ENCODE measurements around the gene KTI12. TPM values are rescaled to one million over a fixed set of nuclear protein-coding genes. Genes with fewer than 3 reads are reported as not detected.
A peak's percentile ranks its signal among the peaks of the same experiment; 100 is the strongest.

KTI12 gene
- total and polyA plus RNA-seq, 2 experiments from 2014 or later: 8.3 to 10.7 TPM

DNA sequence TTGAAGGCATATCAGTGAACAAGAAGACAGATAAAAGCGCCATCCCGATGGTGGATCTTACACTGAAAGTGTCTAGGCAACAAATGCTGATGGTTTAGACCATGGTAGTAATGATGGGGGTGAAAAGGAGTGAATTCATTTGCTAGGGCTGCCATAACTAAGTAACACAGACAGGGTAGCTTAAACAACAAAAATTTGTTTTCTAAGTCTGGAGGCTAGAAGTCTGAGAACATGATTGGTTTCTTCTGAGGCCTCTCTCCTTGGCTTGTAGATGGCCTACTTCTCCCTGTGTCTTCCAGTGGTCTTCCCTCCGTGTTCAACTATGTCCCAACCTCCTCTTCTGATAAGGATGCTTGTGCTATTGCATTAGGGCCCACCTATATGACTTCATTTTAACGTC lies 29.7 kb downstream of the KTI12 start:
- Histone ChIP-seq H3K36me3 (ENCODE audit: low read depth) (no peaks in the 10 kb centered on the region), H2AFZ (no peak overlapping the region), H3K4me1 (ENCODE audit: insufficient read depth) (peaks cover 24% of the 10 kb centered on the region), H4K20me1 (ENCODE audit: insufficient read depth) (no peaks in the 10 kb centered on the region), H3K4me3 (no peak overlapping the region), H3K27ac (no peak overlapping the region), H3K9me2 (ENCODE audit: insufficient read depth) (no peaks in the 10 kb centered on the region), H3K9ac (no peak overlapping the region), H3K9me3 (ENCODE audit: low read depth) (no peaks in the 10 kb centered on the region), H3F3A (ENCODE audit: insufficient read depth) (peaks cover 20% of the 10 kb centered on the region), H3K27me3 (replicated peaks; ENCODE audit: insufficient read depth) (no peaks in the 10 kb centered on the region), H3K79me2 (ENCODE audit: insufficient read depth) (no peaks in the 10 kb centered on the region), H3K4me2 (ENCODE audit: unreplicated experiment) (no peak overlapping the region)
- TF ChIP-seq EZH2phosphoT487 (IDR thresholded peaks at IDR 0.05; ENCODE audit: insufficient read depth, low read depth): no peak
- no peak for TF ChIP-seq EZH2 (IDR thresholded peaks at IDR 0.05; ENCODE audit: insufficient read depth, poor library complexity, severe bottlenecking)
- DNase-seq: no peak
- in situ Hi-C loops (cut with MboI): no loop called here
- 57 to 58% methylated on average over 4 of the region's 4 CpGs for WGBS, 2 experiments (ENCODE audit: low coverage in 1 of 2, low lambda C conversion rate in 2 of 2, missing lambda C conversion rate in 2 of 2)

DNA sequence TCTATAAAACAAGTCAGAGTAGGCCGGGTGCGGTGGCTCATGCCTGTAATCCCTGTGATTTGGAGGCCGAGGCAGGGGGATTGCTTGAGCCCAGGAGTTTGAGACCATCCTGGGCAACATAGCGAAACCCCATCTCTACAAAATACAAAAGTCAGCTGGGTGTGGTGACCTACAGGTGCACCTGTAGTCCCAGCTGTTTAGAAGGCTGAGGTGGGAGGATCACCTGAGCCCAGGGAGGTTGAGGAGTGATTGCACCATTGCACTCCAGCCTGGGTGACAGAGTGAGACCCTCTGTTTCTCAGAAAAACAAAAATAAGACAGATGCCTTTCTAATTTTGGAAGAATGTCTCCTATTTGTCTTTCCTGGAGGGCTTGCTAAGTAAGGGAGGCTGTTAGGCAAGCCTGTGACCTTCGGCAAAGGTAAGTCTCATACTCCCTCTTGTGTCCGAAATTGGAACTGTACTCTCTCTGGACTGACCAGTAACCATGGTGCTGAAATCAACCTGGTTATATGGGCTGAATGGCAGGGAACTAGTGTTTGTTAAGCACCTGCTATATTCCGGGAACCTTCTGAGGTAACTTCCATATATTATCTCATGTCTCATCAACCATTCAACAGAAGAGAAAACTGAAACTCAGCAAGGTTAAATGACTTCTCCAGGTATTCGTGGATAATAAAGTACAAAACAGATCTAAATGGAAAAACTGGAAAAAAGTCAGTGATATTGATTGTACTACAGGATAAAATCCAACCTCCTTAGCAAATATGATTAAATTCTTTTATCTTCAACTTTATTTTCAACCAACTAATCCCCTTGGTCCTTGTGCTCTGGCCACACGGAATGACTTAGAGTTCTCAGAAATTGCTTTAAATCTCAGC lies 31.3 kb downstream of the KTI12 start:
- TF ChIP-seq EZH2 (IDR thresholded peaks at IDR 0.05; ENCODE audit: insufficient read depth, poor library complexity, severe bottlenecking) (no peak), EZH2phosphoT487 (IDR thresholded peaks at IDR 0.05; ENCODE audit: insufficient read depth, low read depth) (no peak)
- no peaks in the 10 kb centered on the region for H3K9me2 ChIP-seq (ENCODE audit: insufficient read depth)
- no peak overlapping the region for H3K27ac ChIP-seq
- H3F3A ChIP-seq (ENCODE audit: insufficient read depth): peaks cover 20% of the 10 kb centered on the region
- WGBS, 2 experiments (ENCODE audit: low coverage in 1 of 2, low lambda C conversion rate in 2 of 2, missing lambda C conversion rate in 2 of 2): 40 to 47% methylated on average over 9 of the region's 9 CpGs
- no peak overlapping the region for H3K4me2 ChIP-seq (ENCODE audit: unreplicated experiment)
- no peak overlapping the region for H2AFZ ChIP-seq
- no peaks in the 10 kb centered on the region for H4K20me1 ChIP-seq (ENCODE audit: insufficient read depth)
- H3K79me2 ChIP-seq (ENCODE audit: insufficient read depth): no peaks in the 10 kb centered on the region
- H3K9me3 ChIP-seq (ENCODE audit: low read depth): no peaks in the 10 kb centered on the region
- in situ Hi-C loops (cut with MboI): no loop called here
- no peaks in the 10 kb centered on the region for H3K27me3 ChIP-seq (replicated peaks; ENCODE audit: insufficient read depth)
- no peak overlapping the region for H3K9ac ChIP-seq
- H3K4me3 ChIP-seq: no peak overlapping the region
- peaks cover 18% of the 10 kb centered on the region for H3K4me1 ChIP-seq (ENCODE audit: insufficient read depth)
- H3K36me3 ChIP-seq (ENCODE audit: low read depth): no peaks in the 10 kb centered on the region
- DNase-seq: peak; percentile 88

DNA sequence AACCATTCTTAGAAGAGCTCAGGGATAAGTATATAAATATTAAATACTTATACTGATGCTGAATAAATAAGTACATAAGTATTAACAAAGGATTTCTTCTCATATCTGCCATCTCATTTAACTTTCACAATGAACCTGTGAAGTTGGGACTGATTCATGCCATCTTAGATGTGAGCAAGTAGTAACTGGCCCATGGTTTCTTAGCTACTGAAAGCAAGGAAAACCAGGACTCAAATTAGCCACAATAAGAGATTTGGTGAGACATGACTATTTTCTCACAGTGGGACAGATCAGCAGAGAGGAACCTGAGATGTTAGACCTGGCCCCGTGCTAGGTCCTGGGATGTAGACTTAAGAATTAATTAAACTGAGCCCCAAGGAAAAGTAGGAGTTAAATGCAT lies 34.9 kb downstream of the KTI12 start:
- H3K79me2 ChIP-seq (ENCODE audit: insufficient read depth): no peaks in the 10 kb centered on the region
- no peak overlapping the region for H3K4me3 ChIP-seq
- no peak overlapping the region for H2AFZ ChIP-seq
- H3K27ac ChIP-seq: no peak overlapping the region
- H3K36me3 ChIP-seq (ENCODE audit: low read depth): no peaks in the 10 kb centered on the region
- 93 to 100% methylated on average over 1 of the region's 1 CpG for WGBS, 2 experiments (ENCODE audit: low coverage in 1 of 2, low lambda C conversion rate in 2 of 2, missing lambda C conversion rate in 2 of 2)
- no peak overlapping the region for H3K9ac ChIP-seq
- no peaks in the 10 kb centered on the region for H3K4me1 ChIP-seq (ENCODE audit: insufficient read depth)
- no peaks in the 10 kb centered on the region for H4K20me1 ChIP-seq (ENCODE audit: insufficient read depth)
- H3K4me2 ChIP-seq (ENCODE audit: unreplicated experiment): no peak overlapping the region
- DNase-seq: no peak
- no peaks in the 10 kb centered on the region for H3K27me3 ChIP-seq (replicated peaks; ENCODE audit: insufficient read depth)
- no peaks in the 10 kb centered on the region for H3K9me2 ChIP-seq (ENCODE audit: insufficient read depth)
- TF ChIP-seq EZH2phosphoT487 (IDR thresholded peaks at IDR 0.05; ENCODE audit: insufficient read depth, low read depth): no peak
- no peak for TF ChIP-seq EZH2 (IDR thresholded peaks at IDR 0.05; ENCODE audit: insufficient read depth, poor library complexity, severe bottlenecking)
- H3F3A ChIP-seq (ENCODE audit: insufficient read depth): no peaks in the 10 kb centered on the region
- no peaks in the 10 kb centered on the region for H3K9me3 ChIP-seq (ENCODE audit: low read depth)
- in situ Hi-C loops (cut with MboI): no loop called here

DNA sequence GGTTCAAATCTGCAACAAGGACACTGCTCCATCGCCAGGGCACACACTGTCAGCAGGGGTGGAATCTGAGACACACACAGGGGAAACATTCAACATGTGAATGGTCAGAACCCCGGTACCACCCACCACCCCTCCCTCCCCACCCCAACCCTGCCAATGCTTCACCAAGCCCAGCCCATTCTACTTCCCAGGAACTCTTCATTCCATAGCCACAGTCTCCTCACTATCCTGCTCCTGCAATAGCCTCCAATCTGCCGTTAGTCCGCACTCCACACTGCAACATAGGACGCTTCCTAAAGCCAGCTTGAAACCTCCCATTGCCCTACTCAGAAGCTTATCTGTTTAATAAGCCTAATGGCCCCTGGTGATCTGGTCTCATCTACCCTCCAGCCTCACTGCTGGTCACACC lies 35.6 kb downstream of the KTI12 start:
- no peaks in the 10 kb centered on the region for H3K9me3 ChIP-seq (ENCODE audit: low read depth)
- no peak overlapping the region for H3K4me3 ChIP-seq
- H3K27me3 ChIP-seq (replicated peaks; ENCODE audit: insufficient read depth): no peaks in the 10 kb centered on the region
- no peak overlapping the region for H2AFZ ChIP-seq
- no peak overlapping the region for H3K27ac ChIP-seq
- H3K36me3 ChIP-seq (ENCODE audit: low read depth): no peaks in the 10 kb centered on the region
- no peaks in the 10 kb centered on the region for H3F3A ChIP-seq (ENCODE audit: insufficient read depth)
- no peaks in the 10 kb centered on the region for H3K9me2 ChIP-seq (ENCODE audit: insufficient read depth)
- in situ Hi-C loops (cut with MboI): no loop called here
- DNase-seq: no peak
- WGBS, 2 experiments (ENCODE audit: low coverage in 1 of 2, low lambda C conversion rate in 2 of 2, missing lambda C conversion rate in 2 of 2): 55 to 63% methylated on average over 4 to 5 of the region's 5 CpGs
- no peaks in the 10 kb centered on the region for H4K20me1 ChIP-seq (ENCODE audit: insufficient read depth)
- no peaks in the 10 kb centered on the region for H3K79me2 ChIP-seq (ENCODE audit: insufficient read depth)
- no peak overlapping the region for H3K9ac ChIP-seq
- H3K4me2 ChIP-seq (ENCODE audit: unreplicated experiment): no peak overlapping the region
- no peak for TF ChIP-seq EZH2phosphoT487 (IDR thresholded peaks at IDR 0.05; ENCODE audit: insufficient read depth, low read depth)
- H3K4me1 ChIP-seq (ENCODE audit: insufficient read depth): no peaks in the 10 kb centered on the region

Data from GM23248 (cell line).